ENCODE measurements around the gene ASB2. TPM values are rescaled to one million over a fixed set of nuclear protein-coding genes. Genes with fewer than 3 reads are reported as not detected.

The ASB2 gene
- polyA plus RNA-seq, 3 donors = 0.25 to 2.5 (median 1.4) TPM

- H3K27ac Mint-ChIP-seq = no peak overlapping the region
- H4K20me1 ChIP-seq (ENCODE audit: insufficient read depth, low read length) = no peaks in the 10 kb centered on the region
- H3K4me1 Mint-ChIP-seq = peaks cover 9% of the 10 kb centered on the region
- no peak overlapping the region for H3K4me3 ChIP-seq (replicated peaks in 1 of 3; ENCODE audit: low read depth in 2 of 3, low read length in 3 of 3)
- TF ChIP-seq CTCF (IDR thresholded peaks at IDR 0.05) = no peak
- 75% methylated on average over 5 of the region's 8 CpGs for WGBS (ENCODE audit: insufficient coverage)
- no peak overlapping the region for H3K27ac ChIP-seq (ENCODE audit: low read depth in 1 of 2, low read length in 2 of 2)
- no peaks in the 10 kb centered on the region for H3K36me3 ChIP-seq (replicated peaks in 1 of 2; ENCODE audit: control insufficient read depth in 1 of 2, insufficient read depth in 2 of 2, low read length in 2 of 2)
- peaks cover 2 to 5% (median 2%) of the 10 kb centered on the region in 3 donors for H3K27me3 Mint-ChIP-seq (ENCODE audit: low read depth in 3 of 3)
- H3K27me3 ChIP-seq (ENCODE audit: control insufficient read depth in 2 of 2, insufficient read depth in 2 of 2, low read length in 2 of 2) = no peaks in the 10 kb centered on the region
- DNase-seq = no peak
- H3K9me3 ChIP-seq (replicated peaks in 1 of 2; ENCODE audit: control insufficient read depth in 1 of 2, insufficient read depth in 1 of 2, low read length in 2 of 2) = no peaks in the 10 kb centered on the region
- no peak overlapping the region for H3K4me2 ChIP-seq (replicated peaks; ENCODE audit: extremely low read depth, low read length, poor library complexity, severe bottlenecking)
- no peaks in the 10 kb centered on the region for H3K9me3 Mint-ChIP-seq
- no peaks in the 10 kb centered on the region for H3K4me1 ChIP-seq (ENCODE audit: control insufficient read depth in 1 of 2, insufficient read depth in 2 of 2, low read length in 2 of 2)
- H3K79me2 ChIP-seq (ENCODE audit: insufficient read depth, low read length) = no peaks in the 10 kb centered on the region
- no peaks in the 10 kb centered on the region for H3K36me3 Mint-ChIP-seq
- intact Hi-C loops (cut with micrococcal nuclease) = no loop called here
- H3K4me3 Mint-ChIP-seq = no peak overlapping the region
- no peak overlapping the region for H3K9ac ChIP-seq (ENCODE audit: insufficient read depth, low read length, poor library complexity, severe bottlenecking)
- no peak overlapping the region for H2AFZ ChIP-seq (ENCODE audit: insufficient read depth, low read depth, low read length, poor library complexity, severe bottlenecking)
Observed at GRCh38 chr14:94018308-94018707, 41.9 kb upstream of the ASB2 start.

GRCh38 chr14:94016446-94016976, 40.1 kb upstream of the ASB2 start:
- TF ChIP-seq CTCF (IDR thresholded peaks at IDR 0.05) = no peak
- no peaks in the 10 kb centered on the region for H3K79me2 ChIP-seq (ENCODE audit: insufficient read depth, low read length)
- no peak overlapping the region for H3K4me3 ChIP-seq (replicated peaks in 1 of 3; ENCODE audit: low read depth in 2 of 3, low read length in 3 of 3)
- H3K36me3 ChIP-seq (replicated peaks in 1 of 2; ENCODE audit: control insufficient read depth in 1 of 2, insufficient read depth in 2 of 2, low read length in 2 of 2) = no peaks in the 10 kb centered on the region
- H3K4me1 ChIP-seq (ENCODE audit: control insufficient read depth in 1 of 2, insufficient read depth in 2 of 2, low read length in 2 of 2) = peaks cover 0 to 3% of the 10 kb centered on the region in 2 donors
- Mint-ChIP-seq H3K9me3 (no peaks in the 10 kb centered on the region), H3K4me1 (peaks cover 10% of the 10 kb centered on the region), H3K4me3 (no peak overlapping the region), H3K27me3 (ENCODE audit: low read depth in 3 of 3) (peaks cover 0 to 5% (median 2%) of the 10 kb centered on the region in 3 donors), H3K36me3 (no peaks in the 10 kb centered on the region), H3K27ac (no peak overlapping the region)
- H3K9ac ChIP-seq (ENCODE audit: insufficient read depth, low read length, poor library complexity, severe bottlenecking) = no peak overlapping the region
- no peak for DNase-seq
- no peaks in the 10 kb centered on the region for H3K9me3 ChIP-seq (replicated peaks in 1 of 2; ENCODE audit: control insufficient read depth in 1 of 2, insufficient read depth in 1 of 2, low read length in 2 of 2)
- H3K27ac ChIP-seq (ENCODE audit: low read depth in 1 of 2, low read length in 2 of 2) = no peak overlapping the region
- H2AFZ ChIP-seq (ENCODE audit: insufficient read depth, low read depth, low read length, poor library complexity, severe bottlenecking) = no peak overlapping the region
- H4K20me1 ChIP-seq (ENCODE audit: insufficient read depth, low read length) = no peaks in the 10 kb centered on the region
- no peaks in the 10 kb centered on the region for H3K27me3 ChIP-seq (ENCODE audit: control insufficient read depth in 2 of 2, insufficient read depth in 2 of 2, low read length in 2 of 2)
- intact Hi-C loops (cut with micrococcal nuclease) = no loop called here
- 98% methylated on average over 7 of the region's 8 CpGs for WGBS (ENCODE audit: insufficient coverage)
- H3K4me2 ChIP-seq (replicated peaks; ENCODE audit: extremely low read depth, low read length, poor library complexity, severe bottlenecking) = no peak overlapping the region
